Measurements from ENCODE around the gene ECT2L.

DNA sequence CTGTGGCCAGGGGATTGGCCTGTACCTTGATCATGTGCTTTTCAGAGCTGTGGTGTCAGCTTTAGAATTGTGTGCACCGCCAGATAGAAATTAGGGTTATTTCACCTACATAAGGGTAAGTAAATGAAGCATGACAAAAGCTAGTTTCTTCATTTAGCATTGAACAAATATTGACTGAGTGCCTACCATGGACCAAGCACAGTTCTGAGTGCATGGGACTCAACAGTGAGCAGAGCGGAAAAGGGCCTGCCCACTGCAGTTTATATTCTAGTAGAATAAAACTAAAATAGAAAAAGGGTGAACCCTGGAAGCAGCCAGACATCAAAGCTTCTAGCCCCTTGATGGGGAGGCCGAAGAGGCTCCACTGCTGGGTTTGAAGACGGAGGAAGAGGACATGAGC is 25.6 kb downstream of the ECT2L start:
- TF ChIP-seq, protein P1, sequence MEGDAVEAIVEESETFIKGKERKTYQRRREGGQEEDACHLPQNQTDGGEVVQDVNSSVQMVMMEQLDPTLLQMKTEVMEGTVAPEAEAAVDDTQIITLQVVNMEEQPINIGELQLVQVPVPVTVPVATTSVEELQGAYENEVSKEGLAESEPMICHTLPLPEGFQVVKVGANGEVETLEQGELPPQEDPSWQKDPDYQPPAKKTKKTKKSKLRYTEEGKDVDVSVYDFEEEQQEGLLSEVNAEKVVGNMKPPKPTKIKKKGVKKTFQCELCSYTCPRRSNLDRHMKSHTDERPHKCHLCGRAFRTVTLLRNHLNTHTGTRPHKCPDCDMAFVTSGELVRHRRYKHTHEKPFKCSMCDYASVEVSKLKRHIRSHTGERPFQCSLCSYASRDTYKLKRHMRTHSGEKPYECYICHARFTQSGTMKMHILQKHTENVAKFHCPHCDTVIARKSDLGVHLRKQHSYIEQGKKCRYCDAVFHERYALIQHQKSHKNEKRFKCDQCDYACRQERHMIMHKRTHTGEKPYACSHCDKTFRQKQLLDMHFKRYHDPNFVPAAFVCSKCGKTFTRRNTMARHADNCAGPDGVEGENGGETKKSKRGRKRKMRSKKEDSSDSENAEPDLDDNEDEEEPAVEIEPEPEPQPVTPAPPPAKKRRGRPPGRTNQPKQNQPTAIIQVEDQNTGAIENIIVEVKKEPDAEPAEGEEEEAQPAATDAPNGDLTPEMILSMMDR (IDR thresholded peaks at IDR 0.05), result no peak
- no peak for TF ChIP-seq POLR2A (IDR thresholded peaks at IDR 0.05)

All from testis (tissue), 2 donors.